Measurements from ENCODE around the gene VAMP5. TPM values are rescaled to one million over a fixed set of nuclear protein-coding genes. Genes with fewer than 3 reads are reported as not detected.

Gene VAMP5
- total and polyA plus RNA-seq, 4 donors, result 9.7 to 74.6 (median 40.2) TPM

DNA sequence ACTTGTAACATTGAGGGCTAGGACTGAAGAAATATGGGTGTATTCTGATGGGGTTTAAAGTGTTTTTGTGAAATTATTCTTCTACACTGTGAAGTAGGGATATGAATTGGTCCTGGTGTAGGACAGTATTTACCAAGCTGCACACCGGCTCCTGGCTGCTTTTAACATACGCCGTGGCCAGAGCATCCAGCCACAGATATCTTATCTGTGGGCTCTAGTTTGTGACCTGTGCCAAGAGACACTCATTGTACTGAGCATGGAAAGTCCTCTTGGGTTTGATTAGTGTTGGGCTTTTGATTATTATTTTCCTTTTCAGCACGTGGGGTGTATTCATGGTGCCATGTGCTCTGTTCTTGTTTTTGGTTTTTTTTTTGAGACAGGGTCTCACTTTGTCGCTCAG lies 39.8 kb downstream of the VAMP5 start:
- WGBS, result 93% methylated on average over 5 of the region's 5 CpGs
- Histone ChIP-seq H3K4me1 (ENCODE audit: control insufficient read depth in 4 of 4, insufficient read depth in 4 of 4, low read length in 3 of 4) (no peaks in the 10 kb centered on the region), H3K27ac (ENCODE audit: low read depth in 1 of 2, low read length in 2 of 2) (no peak overlapping the region), H3K36me3 (ENCODE audit: control insufficient read depth in 4 of 4, insufficient read depth in 3 of 4, low read depth in 1 of 4, low read length in 3 of 4) (peaks cover 22 to 67% (median 53%) of the 10 kb centered on the region in 4 donors), H3K9ac (ENCODE audit: low read depth in 1 of 2, low read length in 2 of 2) (no peak overlapping the region), H3K27me3 (ENCODE audit: control insufficient read depth in 4 of 4, insufficient read depth in 4 of 4, low read length in 3 of 4) (no peaks in the 10 kb centered on the region), H3K9me3 (ENCODE audit: control insufficient read depth in 4 of 4, low read length in 3 of 4) (no peaks in the 10 kb centered on the region), H3K4me3 (ENCODE audit: low read depth in 1 of 3, low read length in 3 of 3) (no peak overlapping the region)
- TF ChIP-seq JUND (IDR thresholded peaks at IDR 0.05), result no peak
- TF ChIP-seq, protein P1, sequence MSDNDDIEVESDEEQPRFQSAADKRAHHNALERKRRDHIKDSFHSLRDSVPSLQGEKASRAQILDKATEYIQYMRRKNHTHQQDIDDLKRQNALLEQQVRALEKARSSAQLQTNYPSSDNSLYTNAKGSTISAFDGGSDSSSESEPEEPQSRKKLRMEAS (IDR thresholded peaks at IDR 0.05), result no peak
- TF ChIP-seq HNF4G (IDR thresholded peaks at IDR 0.05), result no peak
- no peak for TF ChIP-seq RAD21 (IDR thresholded peaks at IDR 0.05)
- no peak for TF ChIP-seq TAF1 (conservative IDR thresholded peaks at IDR 0.05)
- no peak for TF ChIP-seq YY1 (IDR thresholded peaks at IDR 0.05)
- no peak for TF ChIP-seq SP1 (IDR thresholded peaks at IDR 0.05)
- no peak for TF ChIP-seq HNF4A (conservative IDR thresholded peaks at IDR 0.05)
- TF ChIP-seq, protein P2, sequence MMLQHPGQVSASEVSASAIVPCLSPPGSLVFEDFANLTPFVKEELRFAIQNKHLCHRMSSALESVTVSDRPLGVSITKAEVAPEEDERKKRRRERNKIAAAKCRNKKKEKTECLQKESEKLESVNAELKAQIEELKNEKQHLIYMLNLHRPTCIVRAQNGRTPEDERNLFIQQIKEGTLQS (IDR thresholded peaks at IDR 0.05), result no peak
- no peak for DNase-seq (ENCODE audit: low spot score)

DNA sequence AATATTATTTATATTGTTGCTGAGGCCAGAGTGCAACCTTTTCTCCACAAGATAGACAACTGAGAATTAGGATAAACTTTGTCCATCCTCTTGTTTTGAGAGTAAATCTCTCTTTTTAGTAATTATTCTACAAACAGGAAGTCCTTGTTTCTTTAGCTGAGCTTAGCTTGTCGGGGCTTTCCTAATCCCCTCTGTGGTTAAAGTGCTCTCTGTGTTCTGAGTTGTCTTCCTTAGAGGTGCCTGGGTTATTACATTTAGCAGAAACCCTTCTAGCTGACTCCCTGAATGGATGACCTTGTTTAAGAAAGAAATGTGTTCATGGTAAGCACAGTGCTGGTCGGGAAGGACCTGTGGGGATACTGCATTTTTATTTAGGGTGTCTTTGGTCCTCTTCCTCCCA lies 44.4 kb downstream of the VAMP5 start:
- no peak for DNase-seq (ENCODE audit: low spot score)
- H3K9ac ChIP-seq (ENCODE audit: low read depth in 1 of 2, low read length in 2 of 2), result no peak overlapping the region
- WGBS, result 75% methylated on average over 2 of the region's 2 CpGs
- no peaks in the 10 kb centered on the region for H3K4me1 ChIP-seq (ENCODE audit: control insufficient read depth in 4 of 4, insufficient read depth in 4 of 4, low read length in 3 of 4)
- H3K27ac ChIP-seq (ENCODE audit: low read depth in 1 of 2, low read length in 2 of 2), result no peak overlapping the region
- no peaks in the 10 kb centered on the region for H3K27me3 ChIP-seq (ENCODE audit: control insufficient read depth in 4 of 4, insufficient read depth in 4 of 4, low read length in 3 of 4)
- no peak overlapping the region for H3K4me3 ChIP-seq (ENCODE audit: low read depth in 1 of 3, low read length in 3 of 3)
- H3K9me3 ChIP-seq (ENCODE audit: control insufficient read depth in 4 of 4, low read length in 3 of 4), result no peaks in the 10 kb centered on the region
- TF ChIP-seq FOXA2 (IDR thresholded peaks at IDR 0.05) (no peak), SP1 (IDR thresholded peaks at IDR 0.05) (no peak)
- H3K36me3 ChIP-seq (ENCODE audit: control insufficient read depth in 4 of 4, insufficient read depth in 3 of 4, low read depth in 1 of 4, low read length in 3 of 4), result peaks cover 15 to 69% (median 50%) of the 10 kb centered on the region in 4 donors

DNA sequence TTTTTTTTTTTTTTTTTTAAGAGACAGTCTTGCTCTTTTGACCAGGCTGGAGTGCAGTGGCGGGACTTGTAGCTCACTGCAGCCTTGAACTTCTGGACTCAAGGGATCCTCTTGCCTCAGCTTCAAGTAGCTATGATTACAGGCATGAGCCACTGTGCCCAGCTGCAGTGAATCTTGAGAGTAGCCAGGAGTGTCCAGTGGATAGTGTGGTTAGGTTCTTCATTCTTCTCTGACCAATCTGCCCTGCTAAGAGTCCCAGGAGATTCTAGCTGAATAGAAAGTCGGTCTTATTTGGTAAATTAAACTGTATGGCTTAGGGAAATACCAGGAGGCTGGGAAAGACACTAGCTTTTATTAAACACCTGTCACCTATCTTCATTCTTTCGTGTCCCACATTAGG lies 47.1 kb downstream of the VAMP5 start:
- 93% methylated on average over 3 of the region's 3 CpGs for WGBS
- Histone ChIP-seq H3K36me3 (ENCODE audit: control insufficient read depth in 4 of 4, insufficient read depth in 3 of 4, low read depth in 1 of 4, low read length in 3 of 4) (peaks cover 7 to 67% (median 51%) of the 10 kb centered on the region in 4 donors), H3K27ac (ENCODE audit: low read depth in 1 of 2, low read length in 2 of 2) (no peak overlapping the region), H3K27me3 (ENCODE audit: control insufficient read depth in 4 of 4, insufficient read depth in 4 of 4, low read length in 3 of 4) (no peaks in the 10 kb centered on the region), H3K4me3 (ENCODE audit: low read depth in 1 of 3, low read length in 3 of 3) (no peak overlapping the region), H3K4me1 (ENCODE audit: control insufficient read depth in 4 of 4, insufficient read depth in 4 of 4, low read length in 3 of 4) (no peaks in the 10 kb centered on the region), H3K9me3 (ENCODE audit: control insufficient read depth in 4 of 4, low read length in 3 of 4) (no peaks in the 10 kb centered on the region), H3K9ac (ENCODE audit: low read depth in 1 of 2, low read length in 2 of 2) (no peak overlapping the region)
- TF ChIP-seq, protein P3, sequence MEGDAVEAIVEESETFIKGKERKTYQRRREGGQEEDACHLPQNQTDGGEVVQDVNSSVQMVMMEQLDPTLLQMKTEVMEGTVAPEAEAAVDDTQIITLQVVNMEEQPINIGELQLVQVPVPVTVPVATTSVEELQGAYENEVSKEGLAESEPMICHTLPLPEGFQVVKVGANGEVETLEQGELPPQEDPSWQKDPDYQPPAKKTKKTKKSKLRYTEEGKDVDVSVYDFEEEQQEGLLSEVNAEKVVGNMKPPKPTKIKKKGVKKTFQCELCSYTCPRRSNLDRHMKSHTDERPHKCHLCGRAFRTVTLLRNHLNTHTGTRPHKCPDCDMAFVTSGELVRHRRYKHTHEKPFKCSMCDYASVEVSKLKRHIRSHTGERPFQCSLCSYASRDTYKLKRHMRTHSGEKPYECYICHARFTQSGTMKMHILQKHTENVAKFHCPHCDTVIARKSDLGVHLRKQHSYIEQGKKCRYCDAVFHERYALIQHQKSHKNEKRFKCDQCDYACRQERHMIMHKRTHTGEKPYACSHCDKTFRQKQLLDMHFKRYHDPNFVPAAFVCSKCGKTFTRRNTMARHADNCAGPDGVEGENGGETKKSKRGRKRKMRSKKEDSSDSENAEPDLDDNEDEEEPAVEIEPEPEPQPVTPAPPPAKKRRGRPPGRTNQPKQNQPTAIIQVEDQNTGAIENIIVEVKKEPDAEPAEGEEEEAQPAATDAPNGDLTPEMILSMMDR (IDR thresholded peaks at IDR 0.05; ENCODE audit: low read depth, low read length, missing input control), result no peak
- TF ChIP-seq JUND (IDR thresholded peaks at IDR 0.05) (no peak), RXRA (IDR thresholded peaks at IDR 0.05) (no peak), HNF4A (conservative IDR thresholded peaks at IDR 0.05) (no peak), FOXA2 (IDR thresholded peaks at IDR 0.05) (no peak), RAD21 (IDR thresholded peaks at IDR 0.05) (no peak), EGR1 (IDR thresholded peaks at IDR 0.05; ENCODE audit: low read depth in 2 of 2) (no peak), FOXA1 (IDR thresholded peaks at IDR 0.05) (no peak), YY1 (IDR thresholded peaks at IDR 0.05) (no peak), GABPA (IDR thresholded peaks at IDR 0.05 in 1 of 2, conservative IDR thresholded peaks at IDR 0.05 in 1 of 2) (no peak), TAF1 (conservative IDR thresholded peaks at IDR 0.05) (no peak), NR2F2 (IDR thresholded peaks at IDR 0.05) (no peak), SP1 (IDR thresholded peaks at IDR 0.05) (no peak), HNF4G (IDR thresholded peaks at IDR 0.05) (no peak)
- TF ChIP-seq, protein P2 (IDR thresholded peaks at IDR 0.05), result no peak
- TF ChIP-seq, protein P4, sequence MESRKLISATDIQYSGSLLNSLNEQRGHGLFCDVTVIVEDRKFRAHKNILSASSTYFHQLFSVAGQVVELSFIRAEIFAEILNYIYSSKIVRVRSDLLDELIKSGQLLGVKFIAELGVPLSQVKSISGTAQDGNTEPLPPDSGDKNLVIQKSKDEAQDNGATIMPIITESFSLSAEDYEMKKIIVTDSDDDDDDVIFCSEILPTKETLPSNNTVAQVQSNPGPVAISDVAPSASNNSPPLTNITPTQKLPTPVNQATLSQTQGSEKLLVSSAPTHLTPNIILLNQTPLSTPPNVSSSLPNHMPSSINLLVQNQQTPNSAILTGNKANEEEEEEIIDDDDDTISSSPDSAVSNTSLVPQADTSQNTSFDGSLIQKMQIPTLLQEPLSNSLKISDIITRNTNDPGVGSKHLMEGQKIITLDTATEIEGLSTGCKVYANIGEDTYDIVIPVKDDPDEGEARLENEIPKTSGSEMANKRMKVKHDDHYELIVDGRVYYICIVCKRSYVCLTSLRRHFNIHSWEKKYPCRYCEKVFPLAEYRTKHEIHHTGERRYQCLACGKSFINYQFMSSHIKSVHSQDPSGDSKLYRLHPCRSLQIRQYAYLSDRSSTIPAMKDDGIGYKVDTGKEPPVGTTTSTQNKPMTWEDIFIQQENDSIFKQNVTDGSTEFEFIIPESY (IDR thresholded peaks at IDR 0.05), result no peak
- TF ChIP-seq, protein P5, sequence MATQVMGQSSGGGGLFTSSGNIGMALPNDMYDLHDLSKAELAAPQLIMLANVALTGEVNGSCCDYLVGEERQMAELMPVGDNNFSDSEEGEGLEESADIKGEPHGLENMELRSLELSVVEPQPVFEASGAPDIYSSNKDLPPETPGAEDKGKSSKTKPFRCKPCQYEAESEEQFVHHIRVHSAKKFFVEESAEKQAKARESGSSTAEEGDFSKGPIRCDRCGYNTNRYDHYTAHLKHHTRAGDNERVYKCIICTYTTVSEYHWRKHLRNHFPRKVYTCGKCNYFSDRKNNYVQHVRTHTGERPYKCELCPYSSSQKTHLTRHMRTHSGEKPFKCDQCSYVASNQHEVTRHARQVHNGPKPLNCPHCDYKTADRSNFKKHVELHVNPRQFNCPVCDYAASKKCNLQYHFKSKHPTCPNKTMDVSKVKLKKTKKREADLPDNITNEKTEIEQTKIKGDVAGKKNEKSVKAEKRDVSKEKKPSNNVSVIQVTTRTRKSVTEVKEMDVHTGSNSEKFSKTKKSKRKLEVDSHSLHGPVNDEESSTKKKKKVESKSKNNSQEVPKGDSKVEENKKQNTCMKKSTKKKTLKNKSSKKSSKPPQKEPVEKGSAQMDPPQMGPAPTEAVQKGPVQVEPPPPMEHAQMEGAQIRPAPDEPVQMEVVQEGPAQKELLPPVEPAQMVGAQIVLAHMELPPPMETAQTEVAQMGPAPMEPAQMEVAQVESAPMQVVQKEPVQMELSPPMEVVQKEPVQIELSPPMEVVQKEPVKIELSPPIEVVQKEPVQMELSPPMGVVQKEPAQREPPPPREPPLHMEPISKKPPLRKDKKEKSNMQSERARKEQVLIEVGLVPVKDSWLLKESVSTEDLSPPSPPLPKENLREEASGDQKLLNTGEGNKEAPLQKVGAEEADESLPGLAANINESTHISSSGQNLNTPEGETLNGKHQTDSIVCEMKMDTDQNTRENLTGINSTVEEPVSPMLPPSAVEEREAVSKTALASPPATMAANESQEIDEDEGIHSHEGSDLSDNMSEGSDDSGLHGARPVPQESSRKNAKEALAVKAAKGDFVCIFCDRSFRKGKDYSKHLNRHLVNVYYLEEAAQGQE (IDR thresholded peaks at IDR 0.05), result no peak
- TF ChIP-seq, protein P1 (IDR thresholded peaks at IDR 0.05), result no peak
- no peak for DNase-seq (ENCODE audit: low spot score)
